DMS53 treated with DMSO at 0.1 percent for 48 hours (cell line): ENCODE measurements around the gene TOR1AIP2.
A peak's percentile ranks its signal among the peaks of the same experiment; 100 is the strongest.
"Not testable (repeated sequence)": the region's sequence is repeated elsewhere in the genome, so short reads cannot be mapped to it uniquely, and the experiment has no call there.

Experiments used
- DNase-seq: peaks from one replicate; lab custom pipeline; 2025; ENCODE audit not compliant: unreplicated experiment; lab: John Stamatoyannopoulos, UW

TOR1AIP2 gene

DNA sequence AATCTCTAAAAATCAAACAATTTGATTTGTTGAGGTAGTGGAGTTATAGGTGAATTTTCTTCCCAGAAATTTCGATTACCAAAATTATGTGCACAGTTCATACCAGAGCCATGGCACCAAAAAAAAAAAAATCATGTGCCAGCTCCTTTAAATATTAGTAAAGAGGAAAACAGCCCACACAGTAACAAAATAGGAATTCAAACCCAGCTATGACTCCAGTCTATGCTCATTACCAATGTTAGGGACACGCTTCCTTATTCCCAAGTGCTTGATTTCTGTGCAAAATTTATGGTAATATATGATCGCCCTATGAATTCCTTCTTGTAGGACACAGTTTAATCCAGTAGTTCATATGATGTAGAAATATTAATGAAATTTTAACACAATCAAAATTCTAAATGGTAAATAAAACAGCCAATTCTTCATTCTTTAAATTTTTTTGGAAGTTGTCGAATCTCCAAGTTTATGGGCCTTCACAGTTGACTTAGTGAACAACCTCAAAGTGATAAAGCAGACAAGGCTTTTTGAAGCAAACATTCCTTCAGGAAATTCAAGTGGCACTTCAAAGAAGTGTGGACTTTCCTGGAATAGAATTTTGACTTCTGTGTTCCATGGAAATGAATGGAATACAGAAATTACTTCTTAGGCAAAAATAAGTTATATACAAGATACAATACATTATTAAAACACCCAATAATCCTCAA lies 1.9 kb downstream of the TOR1AIP2 start:
- no peak for DNase-seq

DNA sequence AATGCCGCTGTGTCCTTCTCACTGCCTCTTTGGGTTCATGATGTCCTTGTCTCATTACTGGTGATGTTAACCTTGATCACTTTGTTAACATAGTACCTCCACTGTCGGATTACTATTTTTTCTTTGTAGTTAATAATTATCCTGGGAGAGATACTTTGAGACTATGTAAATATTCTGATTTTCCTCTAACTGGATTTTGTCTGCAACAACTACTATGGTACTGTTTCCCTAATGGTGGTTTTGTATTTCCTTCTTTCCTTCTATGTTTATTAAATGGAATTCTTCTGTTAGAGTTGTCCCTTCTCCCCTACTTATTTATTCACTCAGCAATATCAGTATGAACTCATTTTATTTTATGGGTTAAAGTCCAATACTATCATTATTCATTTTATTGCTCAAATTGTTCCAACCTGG lies 4.2 kb downstream of the TOR1AIP2 start:
- DNase-seq, result peak; percentile 65

DNA sequence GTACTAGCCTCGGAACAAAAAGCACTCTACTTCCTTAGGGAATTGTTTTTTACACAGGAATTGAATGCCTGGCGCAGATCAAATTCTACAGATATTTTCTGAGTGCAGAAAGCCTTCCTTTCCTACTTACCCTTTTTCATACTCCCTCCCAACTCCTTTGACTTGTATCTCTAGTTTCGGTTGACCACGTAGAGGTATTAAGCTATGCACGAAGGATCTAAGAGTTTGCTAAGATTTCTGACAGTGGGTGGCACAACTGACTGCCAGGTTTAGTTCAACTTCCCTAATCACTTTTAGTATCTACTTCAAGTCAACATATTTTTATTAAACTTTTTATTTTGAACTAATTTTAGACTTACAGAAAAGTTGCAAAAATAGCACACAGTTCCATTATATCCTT lies 5.0 kb downstream of the TOR1AIP2 start:
- no peak for DNase-seq

DNA sequence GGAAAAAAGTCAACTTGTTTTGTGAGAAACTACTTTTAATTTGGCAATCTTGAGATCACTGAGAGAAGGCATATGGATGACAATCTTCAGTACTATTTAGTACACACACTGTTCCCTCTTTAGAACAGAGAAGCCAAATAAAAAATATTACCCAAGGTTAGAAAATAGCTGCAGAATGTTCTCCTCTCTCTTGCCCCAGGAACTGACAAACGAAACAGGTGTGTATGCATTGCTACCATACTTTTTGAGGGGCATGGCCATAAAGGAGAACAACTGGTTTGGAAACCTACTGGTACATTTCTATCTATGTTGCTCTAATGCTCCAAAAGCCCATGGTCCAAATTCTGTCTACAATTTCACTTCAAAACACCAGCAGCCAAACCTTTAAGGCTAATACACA lies 5.7 kb downstream of the TOR1AIP2 start:
- DNase-seq, result no peak

DNA sequence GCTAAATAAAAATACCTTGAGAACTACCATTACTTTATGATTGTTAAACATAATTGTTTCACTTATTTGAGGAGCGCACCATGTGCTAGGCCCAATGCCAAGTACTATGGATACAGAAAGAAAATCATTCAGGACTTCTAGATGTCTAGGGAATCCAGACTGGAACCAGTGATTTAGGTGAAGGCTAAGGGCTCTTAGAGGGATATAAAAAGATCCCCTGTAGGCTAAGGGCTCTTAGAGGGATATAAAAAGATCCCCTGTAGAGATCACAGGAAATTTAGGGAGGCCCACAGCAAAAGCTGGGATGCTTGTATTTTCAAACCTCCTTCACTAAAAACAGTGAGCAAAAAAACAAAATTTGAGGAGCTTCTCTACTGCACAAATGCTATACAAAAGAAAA lies 6.7 kb downstream of the TOR1AIP2 start:
- DNase-seq, result no peak

DNA sequence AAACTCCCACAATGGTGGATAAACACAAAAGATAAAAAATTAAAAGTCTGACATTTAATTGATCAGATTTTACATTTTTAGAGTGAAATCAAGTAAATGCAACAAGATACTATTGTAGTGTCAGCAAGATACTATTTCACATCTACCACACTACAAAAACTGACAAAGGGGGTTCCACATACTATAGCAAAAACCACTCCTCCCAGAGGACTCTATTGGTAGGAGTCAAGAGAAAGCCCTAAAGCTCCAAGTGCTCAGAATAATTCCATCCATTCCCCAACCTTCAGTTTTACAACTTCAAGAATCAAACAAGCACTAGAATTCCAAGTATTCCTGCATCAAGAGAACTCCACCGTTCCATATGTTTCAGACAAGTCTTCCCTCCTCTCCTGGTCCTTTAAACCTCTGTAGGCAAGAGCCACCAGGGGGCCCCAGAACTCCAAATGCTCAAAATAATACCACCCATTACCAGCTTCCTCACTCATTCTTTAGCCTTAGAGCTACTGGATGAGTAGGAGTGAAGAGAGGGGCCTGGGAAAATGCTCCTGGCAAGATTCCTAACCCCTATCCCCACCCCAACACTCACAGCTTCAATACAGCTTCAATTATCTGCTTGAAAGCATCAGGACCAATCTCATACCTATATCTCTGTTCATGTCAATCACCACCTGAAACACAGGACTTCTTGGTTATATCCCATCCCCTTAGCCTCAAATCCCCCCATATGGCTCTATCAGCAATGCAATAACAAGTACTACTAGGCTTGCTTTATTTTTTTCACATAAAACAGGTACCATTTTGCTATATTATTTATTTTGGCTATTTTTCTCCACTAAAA lies 9.9 kb downstream of the TOR1AIP2 start:
- peak; percentile 24 for DNase-seq

DNA sequence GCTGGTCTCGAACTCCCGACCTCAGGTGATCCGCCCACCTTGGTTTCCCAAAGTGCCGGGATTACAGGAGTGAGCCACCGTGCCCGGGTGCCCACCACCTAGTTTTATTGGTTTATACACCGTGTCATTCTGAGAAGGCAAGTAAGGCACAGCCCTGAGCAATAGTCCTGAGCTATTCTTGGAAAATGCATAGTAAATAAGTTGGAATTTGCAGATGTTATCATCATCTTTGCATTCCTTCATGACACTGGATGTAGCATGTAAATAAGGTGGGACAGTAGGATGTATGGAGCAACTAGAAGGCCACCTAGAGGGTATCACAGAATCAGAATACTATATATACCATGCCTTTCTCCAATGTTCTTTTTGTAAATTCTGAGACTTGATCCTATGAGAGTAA lies 11.0 kb downstream of the TOR1AIP2 start:
- no peak for DNase-seq

DNA sequence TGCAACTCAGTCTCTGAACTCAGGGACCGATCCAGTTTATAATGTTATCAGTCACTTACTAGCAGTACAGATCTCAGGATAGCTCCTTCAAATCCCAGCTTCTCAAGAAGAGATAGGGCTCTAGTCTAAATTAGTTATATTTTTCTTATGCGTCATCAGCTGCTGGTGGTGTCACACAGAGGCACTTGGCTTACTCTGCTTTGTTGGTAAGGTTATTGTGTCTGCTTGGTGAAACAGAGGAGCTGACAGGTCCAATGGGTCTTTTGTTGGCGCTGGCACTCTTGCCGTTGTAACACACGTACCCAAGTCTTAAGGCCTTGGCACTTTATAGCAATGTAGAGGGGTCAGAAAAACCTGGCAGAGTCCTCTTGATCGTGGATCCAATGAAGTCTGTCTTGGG lies 12.2 kb downstream of the TOR1AIP2 start:
- DNase-seq, result no peak

DNA sequence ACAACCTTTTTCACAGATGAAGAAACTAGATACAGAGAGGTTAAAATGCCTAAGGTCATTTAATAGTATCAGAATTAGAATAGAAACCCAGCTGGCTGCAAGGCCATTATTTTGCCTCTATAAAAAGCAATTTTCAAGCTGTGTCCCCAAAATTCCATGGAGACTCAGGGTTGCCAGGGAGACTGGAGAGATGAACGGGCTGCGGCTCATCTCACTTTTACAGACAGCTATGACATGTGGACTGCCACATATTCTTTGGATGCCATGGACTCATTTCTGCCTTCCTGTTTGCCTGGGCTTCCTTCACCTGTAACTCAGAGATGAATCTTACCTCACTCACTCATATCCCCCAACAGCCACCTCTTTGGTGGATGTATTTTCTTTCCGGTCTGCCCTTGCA lies 17.0 kb downstream of the TOR1AIP2 start:
- DNase-seq, result no peak

DNA sequence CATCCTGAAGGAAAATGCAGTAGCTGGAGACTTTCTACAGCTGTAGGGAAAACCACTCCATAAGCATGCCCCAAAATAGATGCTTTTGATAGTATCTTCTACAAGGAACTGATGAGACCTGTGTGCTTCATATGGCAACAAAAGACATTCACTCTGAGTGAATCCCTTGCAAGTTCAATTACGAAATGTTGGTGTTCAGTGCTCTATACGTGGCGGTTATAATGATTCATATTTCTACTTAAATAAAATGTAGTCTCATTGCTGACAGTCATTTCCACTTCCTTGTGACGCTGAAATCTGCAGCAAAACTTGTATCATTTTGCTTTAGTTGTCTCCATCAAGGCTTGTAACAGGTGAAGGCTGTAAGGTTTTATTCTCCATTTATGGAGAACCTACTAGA lies 20.6 kb downstream of the TOR1AIP2 start:
- no peak for DNase-seq

DNA sequence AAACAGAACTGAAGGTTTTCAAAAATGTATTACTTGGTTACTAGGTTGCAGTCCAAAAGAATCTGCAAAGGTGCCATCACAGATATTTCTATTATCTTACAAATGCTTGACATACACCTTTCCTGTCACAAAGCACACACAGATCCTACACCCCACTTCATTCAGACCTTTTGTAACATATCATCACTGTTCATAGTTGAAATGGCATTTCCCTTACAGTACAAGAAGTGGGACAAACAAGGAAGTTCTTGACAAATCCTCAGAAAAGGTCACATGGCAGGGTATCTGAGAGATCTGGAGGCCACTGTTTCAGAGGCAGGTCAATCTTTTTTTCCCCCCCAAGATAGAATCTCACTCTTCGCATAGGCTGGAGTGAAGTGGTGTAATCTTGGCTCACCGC lies 21.3 kb downstream of the TOR1AIP2 start:
- DNase-seq, result peak; percentile 7

DNA sequence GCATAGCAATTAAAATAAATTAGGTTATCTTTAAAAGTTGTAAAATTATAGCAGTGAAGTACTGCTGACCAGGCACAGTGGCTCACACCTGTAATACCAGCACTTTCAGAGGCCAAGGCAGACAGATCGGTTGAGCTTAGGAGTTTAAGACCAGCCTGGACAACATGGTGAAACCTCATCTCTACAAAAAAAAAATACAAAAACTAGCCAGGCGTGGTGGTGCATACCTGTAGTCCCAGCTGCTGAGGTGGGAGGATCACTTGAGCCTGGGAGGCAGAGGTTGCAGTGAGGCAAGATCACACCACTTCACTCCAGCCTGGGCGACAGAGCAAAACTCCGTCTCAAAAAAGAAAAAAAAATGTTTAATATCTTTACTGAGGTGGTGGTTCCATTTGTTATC lies 21.8 kb downstream of the TOR1AIP2 start:
- not testable (repeated sequence) for DNase-seq

DNA sequence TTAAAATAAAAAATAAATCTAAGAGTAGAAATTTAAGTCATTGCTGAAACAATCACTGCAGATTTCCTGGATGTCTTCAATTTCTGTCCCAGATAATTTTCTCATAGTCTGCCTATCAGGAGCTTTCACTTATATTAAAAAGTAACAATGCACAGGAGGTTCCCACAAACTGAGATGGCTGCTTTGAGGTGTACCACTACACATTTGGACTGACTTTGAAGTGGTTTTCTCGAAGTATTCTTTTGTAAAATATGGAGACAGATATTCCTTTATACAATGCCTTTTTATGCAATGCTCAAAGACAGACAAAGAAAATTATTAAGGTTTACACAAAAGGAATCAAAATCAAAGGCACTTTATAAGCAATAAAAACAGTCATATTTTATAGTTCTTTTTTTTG lies 24.5 kb downstream of the TOR1AIP2 start:
- DNase-seq, result no peak

DNA sequence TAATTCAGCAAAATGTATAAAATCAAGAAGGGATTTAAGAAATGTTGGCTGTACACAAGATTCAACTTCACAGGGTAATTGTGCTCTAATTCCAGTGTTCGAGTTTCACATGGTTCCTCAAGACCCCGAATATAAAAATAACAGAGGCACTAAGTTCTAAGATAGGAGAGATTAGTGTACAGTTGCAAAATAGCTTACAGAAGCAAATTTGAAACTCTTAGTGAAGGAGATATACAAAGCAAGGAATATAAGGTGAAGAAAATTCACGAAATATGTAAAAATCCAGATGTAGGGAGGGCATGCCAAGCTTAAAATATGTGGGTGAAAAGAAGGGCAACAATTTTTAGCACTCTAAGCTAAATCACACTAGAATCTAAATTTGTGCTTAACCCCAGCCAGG lies 29.4 kb downstream of the TOR1AIP2 start:
- no peak for DNase-seq

DNA sequence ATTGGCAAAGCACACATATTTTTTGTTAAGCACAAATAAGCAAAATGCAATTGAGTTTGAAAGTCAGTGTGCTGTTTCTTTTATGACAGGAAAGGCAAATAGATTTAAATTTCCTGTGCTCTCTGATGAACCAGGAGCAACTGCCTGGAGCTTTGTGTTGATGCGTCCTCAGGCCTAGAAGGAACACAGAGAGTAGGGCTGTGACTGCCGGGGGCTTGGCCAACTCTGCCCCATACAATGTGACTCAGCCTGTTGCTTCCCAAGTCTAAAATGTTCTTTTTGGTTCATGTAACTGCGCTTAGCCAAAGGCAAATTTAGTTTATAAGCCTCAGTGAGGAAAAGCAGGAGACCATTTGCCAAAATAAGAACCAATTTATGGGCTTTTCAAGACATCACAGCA lies 37.5 kb downstream of the TOR1AIP2 start:
- DNase-seq, result no peak

DNA sequence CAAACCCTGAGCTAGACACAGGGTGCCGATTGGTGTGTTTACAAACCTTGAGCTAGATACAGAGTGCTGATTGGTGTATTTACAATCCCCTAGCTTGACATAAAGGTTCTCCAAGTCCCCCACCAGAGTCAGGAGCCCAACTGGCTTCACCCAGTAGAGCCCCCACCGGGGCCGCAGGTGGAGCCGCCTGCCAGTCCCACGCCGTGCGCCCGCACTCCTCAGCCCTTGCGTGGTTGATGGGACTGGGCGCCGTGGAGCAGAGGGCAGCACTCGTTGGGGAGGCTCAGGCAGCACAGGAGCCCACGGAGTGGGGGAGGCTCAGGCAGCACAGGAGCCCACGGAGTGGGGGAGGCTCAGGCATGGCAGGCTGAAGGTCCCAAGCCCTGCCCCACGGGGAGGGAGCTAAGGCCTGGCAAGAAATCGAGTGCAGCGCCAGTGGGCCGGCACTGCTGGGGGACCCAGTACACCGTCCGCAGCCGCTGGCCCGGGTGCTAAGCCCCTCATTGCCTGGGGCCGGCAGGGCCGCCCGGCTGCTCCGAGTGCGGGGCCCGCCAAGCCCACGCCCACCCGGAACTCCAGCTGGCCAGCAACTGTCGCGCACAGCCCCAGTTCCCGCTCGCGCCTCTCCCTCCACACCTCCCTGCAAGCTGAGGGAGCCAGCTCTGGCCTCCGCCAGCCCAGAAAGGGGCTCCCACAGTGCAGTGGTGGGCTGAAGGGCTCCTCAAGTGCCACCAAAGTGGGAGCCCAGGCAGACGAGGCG lies 40.7 kb downstream of the TOR1AIP2 start:
- not testable (repeated sequence) for DNase-seq

DNA sequence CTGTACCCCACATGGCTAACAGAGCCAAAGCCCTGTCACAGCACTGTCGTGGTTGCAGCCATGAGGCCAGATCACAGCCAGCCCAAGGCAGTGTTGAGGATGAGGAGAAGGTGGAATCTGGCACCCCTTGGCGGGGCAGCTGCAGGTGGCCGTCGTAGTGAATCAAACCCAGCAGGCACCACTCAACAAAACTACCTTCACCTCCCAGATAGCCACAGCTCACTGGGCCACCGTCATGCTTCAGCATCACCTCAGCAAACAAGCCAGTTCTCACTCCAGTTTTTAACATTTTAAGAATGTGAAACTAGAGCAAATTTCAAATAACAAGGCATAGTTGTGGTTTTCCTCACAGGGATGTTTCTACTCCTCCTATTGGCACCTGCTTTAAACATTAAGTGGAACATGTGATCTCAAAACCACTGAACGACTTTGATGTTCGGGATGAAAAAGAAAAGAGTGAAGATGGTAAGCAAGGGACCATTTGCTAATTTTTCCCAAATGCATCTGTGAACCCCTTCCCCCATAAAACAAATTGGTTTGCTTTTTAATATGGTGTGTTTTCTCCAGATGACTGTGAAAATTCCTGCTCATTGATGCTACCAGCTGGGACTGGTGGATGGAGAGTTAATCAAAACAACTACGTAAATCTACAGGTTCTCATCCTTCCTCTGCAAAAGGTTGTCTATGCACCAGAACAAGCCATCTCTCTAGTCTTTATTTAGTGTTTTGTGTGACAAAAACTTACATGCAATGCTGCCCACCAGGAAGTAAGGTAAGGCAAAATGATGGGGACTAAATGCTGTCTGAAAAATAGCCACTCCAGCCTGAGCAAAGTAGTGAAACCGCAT lies 45.5 kb downstream of the TOR1AIP2 start:
- DNase-seq, result no peak

DNA sequence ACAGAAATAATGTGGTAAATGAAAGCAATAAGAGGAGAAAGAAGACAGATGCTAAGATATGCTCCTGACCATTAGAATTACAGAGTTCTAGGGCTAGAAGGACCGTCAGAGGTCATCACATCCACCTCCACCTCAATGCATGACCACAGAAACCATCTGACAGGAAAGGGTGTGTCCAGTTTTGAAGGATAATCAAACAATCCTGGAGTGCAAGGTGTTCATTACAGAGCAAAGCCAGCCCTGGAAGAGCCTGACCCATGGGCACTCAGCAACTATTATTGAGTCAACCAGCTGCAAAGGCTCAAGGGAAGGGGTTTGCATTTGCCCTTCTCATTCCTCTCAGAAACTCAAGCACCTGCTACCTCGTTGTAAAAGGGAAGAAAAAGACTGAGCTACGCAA lies 46.4 kb downstream of the TOR1AIP2 start:
- peak; percentile 81 for DNase-seq

DNA sequence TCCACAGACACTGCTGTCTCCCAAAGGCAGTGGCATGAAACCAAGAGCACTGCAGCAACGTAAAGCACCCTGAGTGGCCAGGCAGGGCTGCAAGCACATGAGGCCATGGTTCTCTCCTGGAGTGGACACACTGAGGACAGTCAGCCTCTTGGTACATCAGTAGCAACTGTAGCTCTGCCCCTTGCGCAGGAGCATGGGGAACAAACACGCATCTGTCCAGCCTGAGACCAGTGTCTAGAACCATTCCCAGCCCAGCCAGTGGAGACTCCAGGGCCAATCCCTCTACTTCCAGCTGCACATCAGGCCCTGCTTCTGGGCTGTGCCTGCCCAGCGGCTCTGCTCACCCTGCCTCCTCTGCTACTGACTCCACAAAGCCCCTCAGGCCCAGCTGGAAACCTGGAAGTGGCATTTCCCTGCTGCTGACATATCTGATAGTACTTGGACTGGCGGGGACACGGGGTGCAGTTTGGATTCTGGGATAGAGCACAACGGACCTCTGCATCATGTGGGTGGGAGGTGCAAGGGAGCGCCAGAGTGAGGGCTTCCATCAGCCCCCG lies 49.0 kb downstream of the TOR1AIP2 start:
- DNase-seq, result no peak

DNA sequence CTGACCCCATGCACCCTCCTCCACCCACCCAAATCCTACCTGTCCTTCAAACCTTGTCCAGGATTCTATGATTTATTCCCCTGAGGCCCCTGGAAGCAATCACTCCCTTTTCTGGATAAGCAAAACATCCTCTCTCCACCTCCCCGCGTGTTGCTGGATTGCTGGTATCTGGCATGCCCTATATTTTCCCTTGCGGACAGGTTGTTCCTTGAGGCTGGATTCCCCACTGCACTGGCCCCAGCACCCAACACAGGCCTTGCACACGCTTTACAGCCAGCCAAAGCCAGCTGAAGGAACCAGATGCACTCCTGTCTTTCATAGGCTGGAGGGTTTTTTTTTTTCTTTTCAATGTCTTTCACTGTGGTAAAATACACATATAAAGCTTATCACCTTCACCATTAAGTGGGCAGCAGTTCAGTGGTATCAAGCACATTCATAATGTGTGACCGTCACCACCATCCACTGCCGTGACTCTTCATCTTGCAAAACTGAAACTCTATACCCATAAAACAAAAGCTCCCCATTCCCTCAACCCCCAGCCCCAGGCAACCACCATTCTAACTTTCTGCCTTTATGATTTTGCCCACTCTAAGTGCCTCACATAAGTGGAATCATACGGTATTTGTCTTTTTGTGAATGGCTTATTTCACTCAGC lies 50.9 kb downstream of the TOR1AIP2 start:
- no peak for DNase-seq
